ENCODE results near the gene MAPK6.
A peak's percentile ranks its signal among the peaks of the same experiment; 100 is the strongest.

MAPK6 gene

DNA sequence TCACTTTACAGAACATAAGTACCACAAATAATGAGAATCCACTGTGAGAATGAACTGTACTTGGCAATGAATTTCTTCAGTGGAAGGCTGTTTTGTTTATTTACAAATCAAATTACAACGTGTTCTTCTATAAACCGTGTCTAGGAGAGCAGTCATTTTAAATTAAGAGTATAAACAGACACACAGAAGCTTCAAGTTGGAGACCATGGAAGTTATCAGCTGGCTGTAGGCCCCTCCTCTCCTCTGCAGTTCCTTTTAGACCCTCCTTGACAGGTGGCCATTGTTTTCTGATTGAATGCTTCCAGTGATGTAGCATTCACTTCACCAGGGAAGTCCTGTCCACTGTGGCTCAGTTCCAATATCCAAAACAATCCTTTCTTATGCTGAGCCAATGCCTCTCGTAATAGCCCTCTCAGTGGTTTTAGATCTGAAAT is 7.3 kb upstream of the MAPK6 start:
- Histone ChIP-seq H4K8ac (ENCODE audit: low read depth, low read length) (no peak overlapping the region), H4K91ac (ENCODE audit: low read depth, low read length, poor library complexity) (no peak overlapping the region), H3K23ac (ENCODE audit: low read depth, low read length, poor library complexity) (no peak overlapping the region), H3K18ac (ENCODE audit: low read length) (no peak overlapping the region), H3K4ac (ENCODE audit: low read length) (no peak overlapping the region), H2BK5ac (ENCODE audit: low read length) (no peak overlapping the region), H3K36me3 (replicated peaks in 1 of 2; ENCODE audit: control insufficient read depth in 2 of 2, insufficient read depth in 2 of 2, low read length in 2 of 2) (no peaks in the 10 kb centered on the region), H3K14ac (ENCODE audit: low read length) (no peak overlapping the region), H2BK12ac (ENCODE audit: low read length) (no peak overlapping the region), H3K4me1 (ENCODE audit: control insufficient read depth in 2 of 2, insufficient read depth in 1 of 2, low read depth in 1 of 2, low read length in 2 of 2) (peaks cover 5 to 9% of the 10 kb centered on the region in 2 donors), H2AFZ (ENCODE audit: low read length) (peak overlapping the region; percentile 15), H2BK15ac (ENCODE audit: low read length) (no peak overlapping the region), H3K4me2 (ENCODE audit: insufficient read depth, low read length, poor library complexity, severe bottlenecking) (no peak overlapping the region), H3K9ac (ENCODE audit: low read depth, low read length, poor library complexity) (no peak overlapping the region), H3K9me3 (replicated peaks in 1 of 2; ENCODE audit: control insufficient read depth in 2 of 2, insufficient read depth in 1 of 2, low read depth in 1 of 2, low read length in 2 of 2) (no peaks in the 10 kb centered on the region), H3K79me1 (ENCODE audit: low read depth, low read length) (no peaks in the 10 kb centered on the region), H2BK120ac (ENCODE audit: low read depth, low read length) (no peak overlapping the region), H3K27ac (replicated peaks; ENCODE audit: low read length) (no peak overlapping the region), H3K4me3 (ENCODE audit: low read length in 2 of 2) (no peak overlapping the region), H2AK5ac (ENCODE audit: low read depth, low read length) (no peak overlapping the region), H3K27me3 (ENCODE audit: control insufficient read depth in 3 of 3, insufficient read depth in 3 of 3, low read depth in 1 of 3, low read length in 3 of 3) (no peaks in the 10 kb centered on the region)
- no CpG with 5 or more reads among the region's 3 CpGs for WGBS, 2 donors (ENCODE audit: extremely low coverage in 2 of 2, insufficient read length in 2 of 2, insufficient replicate concordance in 1 of 2)
- no peak for DNase-seq (ENCODE audit: low spot score)

DNA sequence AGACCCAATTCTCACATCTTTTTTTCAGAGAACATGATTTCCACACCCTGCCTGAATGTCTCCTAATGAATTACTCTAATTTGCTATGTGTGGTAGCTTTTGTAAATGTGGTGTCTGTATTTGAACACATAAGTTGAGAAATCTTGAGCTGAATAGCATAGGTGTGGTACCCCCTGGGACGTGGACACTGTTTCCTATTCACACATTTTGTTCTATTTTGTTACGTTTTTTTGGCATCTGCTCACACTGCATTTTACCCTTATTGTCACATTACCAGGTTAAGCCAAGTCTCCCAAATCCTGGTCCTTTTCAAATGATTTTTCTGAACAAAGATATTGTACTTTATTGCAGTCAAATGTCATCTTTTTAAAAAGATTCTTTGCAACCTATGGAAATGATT is 6.8 kb upstream of the MAPK6 start:
- H4K8ac ChIP-seq (ENCODE audit: low read depth, low read length), result no peak overlapping the region
- no peak overlapping the region for H3K9ac ChIP-seq (ENCODE audit: low read depth, low read length, poor library complexity)
- H3K4ac ChIP-seq (ENCODE audit: low read length), result no peak overlapping the region
- H2BK120ac ChIP-seq (ENCODE audit: low read depth, low read length), result no peak overlapping the region
- WGBS, 2 donors (ENCODE audit: extremely low coverage in 2 of 2, insufficient read length in 2 of 2, insufficient replicate concordance in 1 of 2), result no CpG with 5 or more reads among the region's 2 CpGs
- H3K27ac ChIP-seq (replicated peaks; ENCODE audit: low read length), result no peak overlapping the region
- H2BK15ac ChIP-seq (ENCODE audit: low read length), result no peak overlapping the region
- no peak for DNase-seq (ENCODE audit: low spot score)
- H4K91ac ChIP-seq (ENCODE audit: low read depth, low read length, poor library complexity), result no peak overlapping the region
- H3K4me1 ChIP-seq (ENCODE audit: control insufficient read depth in 2 of 2, insufficient read depth in 1 of 2, low read depth in 1 of 2, low read length in 2 of 2), result peaks cover 5 to 7% of the 10 kb centered on the region in 2 donors
- peak overlapping the region; percentile 15 for H2AFZ ChIP-seq (ENCODE audit: low read length)
- H3K4me2 ChIP-seq (ENCODE audit: insufficient read depth, low read length, poor library complexity, severe bottlenecking), result no peak overlapping the region
- no peaks in the 10 kb centered on the region for H3K9me3 ChIP-seq (replicated peaks in 1 of 2; ENCODE audit: control insufficient read depth in 2 of 2, insufficient read depth in 1 of 2, low read depth in 1 of 2, low read length in 2 of 2)
- no peaks in the 10 kb centered on the region for H3K36me3 ChIP-seq (replicated peaks in 1 of 2; ENCODE audit: control insufficient read depth in 2 of 2, insufficient read depth in 2 of 2, low read length in 2 of 2)
- H3K18ac ChIP-seq (ENCODE audit: low read length), result no peak overlapping the region
- no peak overlapping the region for H3K23ac ChIP-seq (ENCODE audit: low read depth, low read length, poor library complexity)
- no peak overlapping the region for H3K14ac ChIP-seq (ENCODE audit: low read length)
- no peaks in the 10 kb centered on the region for H3K79me1 ChIP-seq (ENCODE audit: low read depth, low read length)
- H2BK5ac ChIP-seq (ENCODE audit: low read length), result no peak overlapping the region
- no peaks in the 10 kb centered on the region for H3K27me3 ChIP-seq (ENCODE audit: control insufficient read depth in 3 of 3, insufficient read depth in 3 of 3, low read depth in 1 of 3, low read length in 3 of 3)
- no peak overlapping the region for H3K4me3 ChIP-seq (ENCODE audit: low read length in 2 of 2)
- H2AK5ac ChIP-seq (ENCODE audit: low read depth, low read length), result no peak overlapping the region
- no peak overlapping the region for H2BK12ac ChIP-seq (ENCODE audit: low read length)

DNA sequence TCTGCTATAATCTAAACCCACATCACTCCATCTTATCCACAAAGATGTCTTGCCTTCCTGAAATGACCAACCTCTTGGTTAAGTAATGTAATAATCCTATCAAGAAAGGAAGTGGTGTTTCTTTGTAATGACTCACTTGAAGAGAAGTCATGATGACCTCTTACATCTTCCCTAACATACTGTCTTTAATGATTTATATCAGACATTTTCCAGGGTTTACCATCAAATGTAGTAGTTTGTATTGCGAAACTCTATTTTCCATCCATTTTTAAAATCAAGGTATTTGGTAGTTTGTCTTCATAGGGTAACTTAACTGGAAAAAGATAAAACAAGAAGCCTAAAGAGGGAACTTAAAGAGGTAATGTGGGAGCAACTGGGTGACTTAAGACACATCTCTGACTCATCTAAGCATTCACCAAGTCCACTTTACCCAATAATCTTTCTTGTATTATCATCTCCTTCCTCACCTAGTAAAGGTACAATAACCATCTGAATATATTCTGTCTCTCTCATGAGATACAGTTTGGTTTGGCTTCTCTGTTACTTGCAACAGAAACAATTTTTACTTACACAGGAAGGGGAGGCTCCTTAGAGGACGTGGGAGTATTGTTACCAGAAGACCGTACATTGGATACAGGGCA is 5.7 kb upstream of the MAPK6 start:
- Histone ChIP-seq H4K8ac (ENCODE audit: low read depth, low read length) (no peak overlapping the region), H2BK15ac (ENCODE audit: low read length) (no peak overlapping the region), H3K79me1 (ENCODE audit: low read depth, low read length) (no peaks in the 10 kb centered on the region), H3K4me1 (ENCODE audit: control insufficient read depth in 2 of 2, insufficient read depth in 1 of 2, low read depth in 1 of 2, low read length in 2 of 2) (peaks cover 5 to 7% of the 10 kb centered on the region in 2 donors), H3K4me3 (ENCODE audit: low read length in 2 of 2) (no peak overlapping the region), H2BK12ac (ENCODE audit: low read length) (no peak overlapping the region), H2AK5ac (ENCODE audit: low read depth, low read length) (no peak overlapping the region), H4K91ac (ENCODE audit: low read depth, low read length, poor library complexity) (no peak overlapping the region), H3K18ac (ENCODE audit: low read length) (no peak overlapping the region), H2AFZ (ENCODE audit: low read length) (no peak overlapping the region), H3K27me3 (ENCODE audit: control insufficient read depth in 3 of 3, insufficient read depth in 3 of 3, low read depth in 1 of 3, low read length in 3 of 3) (no peaks in the 10 kb centered on the region), H3K27ac (replicated peaks; ENCODE audit: low read length) (no peak overlapping the region), H3K4me2 (ENCODE audit: insufficient read depth, low read length, poor library complexity, severe bottlenecking) (no peak overlapping the region), H3K9ac (ENCODE audit: low read depth, low read length, poor library complexity) (no peak overlapping the region), H2BK5ac (ENCODE audit: low read length) (no peak overlapping the region), H2BK120ac (ENCODE audit: low read depth, low read length) (no peak overlapping the region), H3K4ac (ENCODE audit: low read length) (no peak overlapping the region), H3K23ac (ENCODE audit: low read depth, low read length, poor library complexity) (no peak overlapping the region), H3K36me3 (replicated peaks in 1 of 2; ENCODE audit: control insufficient read depth in 2 of 2, insufficient read depth in 2 of 2, low read length in 2 of 2) (no peaks in the 10 kb centered on the region), H3K9me3 (replicated peaks in 1 of 2; ENCODE audit: control insufficient read depth in 2 of 2, insufficient read depth in 1 of 2, low read depth in 1 of 2, low read length in 2 of 2) (no peaks in the 10 kb centered on the region), H3K14ac (ENCODE audit: low read length) (no peak overlapping the region)
- DNase-seq (ENCODE audit: low spot score), result no peak
- no CpG with 5 or more reads among the region's 3 CpGs for WGBS, 2 donors (ENCODE audit: extremely low coverage in 2 of 2, insufficient read length in 2 of 2, insufficient replicate concordance in 1 of 2)

DNA sequence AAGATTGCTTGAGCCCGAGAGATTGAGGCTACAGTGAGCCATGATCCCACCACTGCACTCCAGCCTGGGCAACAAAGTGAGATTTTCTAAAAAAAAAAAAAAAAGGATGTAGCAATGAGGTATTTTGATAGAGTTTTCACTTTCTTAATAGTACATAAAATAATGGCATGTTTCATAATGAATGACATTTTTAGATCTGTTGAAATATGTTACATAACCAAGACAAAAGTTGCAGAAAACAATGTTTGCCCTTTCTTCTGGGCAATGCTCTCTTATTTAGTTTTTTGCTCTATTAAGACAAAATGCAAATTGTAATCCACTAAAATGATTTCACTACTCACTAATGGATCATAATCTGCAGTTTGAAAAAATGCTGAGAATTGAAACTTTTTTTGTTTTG is 4.4 kb upstream of the MAPK6 start:
- H2BK15ac ChIP-seq (ENCODE audit: low read length), result no peak overlapping the region
- H3K4me3 ChIP-seq (ENCODE audit: low read length in 2 of 2), result no peak overlapping the region
- H3K36me3 ChIP-seq (replicated peaks in 1 of 2; ENCODE audit: control insufficient read depth in 2 of 2, insufficient read depth in 2 of 2, low read length in 2 of 2), result no peaks in the 10 kb centered on the region
- H2AFZ ChIP-seq (ENCODE audit: low read length), result no peak overlapping the region
- H3K27me3 ChIP-seq (ENCODE audit: control insufficient read depth in 3 of 3, insufficient read depth in 3 of 3, low read depth in 1 of 3, low read length in 3 of 3), result no peaks in the 10 kb centered on the region
- H2BK120ac ChIP-seq (ENCODE audit: low read depth, low read length), result no peak overlapping the region
- peaks cover 7% of the 10 kb centered on the region in 2 donors for H3K4me1 ChIP-seq (ENCODE audit: control insufficient read depth in 2 of 2, insufficient read depth in 1 of 2, low read depth in 1 of 2, low read length in 2 of 2)
- H3K79me1 ChIP-seq (ENCODE audit: low read depth, low read length), result no peaks in the 10 kb centered on the region
- no peak overlapping the region for H3K9ac ChIP-seq (ENCODE audit: low read depth, low read length, poor library complexity)
- no peak overlapping the region for H4K8ac ChIP-seq (ENCODE audit: low read depth, low read length)
- H3K14ac ChIP-seq (ENCODE audit: low read length), result no peak overlapping the region
- H3K18ac ChIP-seq (ENCODE audit: low read length), result no peak overlapping the region
- no peak overlapping the region for H3K4ac ChIP-seq (ENCODE audit: low read length)
- no peak overlapping the region for H3K27ac ChIP-seq (replicated peaks; ENCODE audit: low read length)
- H3K23ac ChIP-seq (ENCODE audit: low read depth, low read length, poor library complexity), result no peak overlapping the region
- no CpG with 5 or more reads among the region's 1 CpG for WGBS, 2 donors (ENCODE audit: extremely low coverage in 2 of 2, insufficient read length in 2 of 2, insufficient replicate concordance in 1 of 2)
- H3K9me3 ChIP-seq (replicated peaks in 1 of 2; ENCODE audit: control insufficient read depth in 2 of 2, insufficient read depth in 1 of 2, low read depth in 1 of 2, low read length in 2 of 2), result no peaks in the 10 kb centered on the region
- no peak for DNase-seq (ENCODE audit: low spot score)
- no peak overlapping the region for H4K91ac ChIP-seq (ENCODE audit: low read depth, low read length, poor library complexity)
- no peak overlapping the region for H2BK12ac ChIP-seq (ENCODE audit: low read length)
- no peak overlapping the region for H2AK5ac ChIP-seq (ENCODE audit: low read depth, low read length)
- H3K4me2 ChIP-seq (ENCODE audit: insufficient read depth, low read length, poor library complexity, severe bottlenecking), result no peak overlapping the region
- H2BK5ac ChIP-seq (ENCODE audit: low read length), result no peak overlapping the region

All from neuronal stem cell (in vitro differentiated cells).